ENCODE measurements around the gene TTLL9.

TTLL9 gene

GRCh38 chr20:31939661-31940060 is 69.2 kb downstream of the TTLL9 start:
- no peak for DNase-seq (ENCODE audit: low read depth)
- TF ChIP-seq POLR2A (IDR thresholded peaks at IDR 0.05; ENCODE audit: extremely low read depth, insufficient read length) (no peak), MYC (IDR thresholded peaks at IDR 0.05; ENCODE audit: low read depth, low read length) (no peak), CTCF (IDR thresholded peaks at IDR 0.05; ENCODE audit: low read depth, low read length) (no peak), MAX (IDR thresholded peaks at IDR 0.05; ENCODE audit: low read depth, low read length) (no peak)
- no peak overlapping the region for H3K4me3 ChIP-seq (ENCODE audit: low read depth, low read length)

GRCh38 chr20:31943052-31943471 is 72.6 kb downstream of the TTLL9 start:
- H3K4me3 ChIP-seq (ENCODE audit: low read depth, low read length), result no peak overlapping the region
- TF ChIP-seq CTCF (IDR thresholded peaks at IDR 0.05; ENCODE audit: low read depth, low read length) (no peak), POLR2A (IDR thresholded peaks at IDR 0.05; ENCODE audit: extremely low read depth, insufficient read length) (no peak), MAX (IDR thresholded peaks at IDR 0.05; ENCODE audit: low read depth, low read length) (no peak)
- DNase-seq (ENCODE audit: low read depth), result no peak

GRCh38 chr20:31945319-31945718 is 74.9 kb downstream of the TTLL9 start:
- TF ChIP-seq MAX (IDR thresholded peaks at IDR 0.05; ENCODE audit: low read depth, low read length), result no peak
- TF ChIP-seq MYC (IDR thresholded peaks at IDR 0.05; ENCODE audit: low read depth, low read length), result no peak
- no peak for TF ChIP-seq CTCF (IDR thresholded peaks at IDR 0.05; ENCODE audit: low read depth, low read length)
- H3K4me3 ChIP-seq (ENCODE audit: low read depth, low read length), result no peak overlapping the region
- no peak for DNase-seq (ENCODE audit: low read depth)

- TF ChIP-seq CTCF (IDR thresholded peaks at IDR 0.05; ENCODE audit: low read depth, low read length) (no peak), MYC (IDR thresholded peaks at IDR 0.05; ENCODE audit: low read depth, low read length) (no peak), POLR2A (IDR thresholded peaks at IDR 0.05; ENCODE audit: extremely low read depth, insufficient read length) (no peak), MAX (IDR thresholded peaks at IDR 0.05; ENCODE audit: low read depth, low read length) (no peak)
- DNase-seq (ENCODE audit: low read depth), result no peak
- H3K4me3 ChIP-seq (ENCODE audit: low read depth, low read length), result no peak overlapping the region
Observed at GRCh38 chr20:31945785-31946184, 75.4 kb downstream of the TTLL9 start.

- DNase-seq (ENCODE audit: low read depth), result peak; percentile 16
Observed at GRCh38 chr20:31948008-31948407, 77.6 kb downstream of the TTLL9 start.

More at GRCh38 chr20:31948008-31948407, 77.6 kb downstream of the TTLL9 start:
- no peak for TF ChIP-seq MAX (IDR thresholded peaks at IDR 0.05; ENCODE audit: low read depth, low read length)
- TF ChIP-seq CTCF (IDR thresholded peaks at IDR 0.05; ENCODE audit: low read depth, low read length), result no peak
- no peak for TF ChIP-seq MYC (IDR thresholded peaks at IDR 0.05; ENCODE audit: low read depth, low read length)
- TF ChIP-seq POLR2A (IDR thresholded peaks at IDR 0.05; ENCODE audit: extremely low read depth, insufficient read length), result no peak
- H3K4me3 ChIP-seq (ENCODE audit: low read depth, low read length), result no peak overlapping the region

Data from NB4 (cell line).